WTC11 (cell line): ENCODE data around the gene IFT52. TPM values are rescaled to one million over a fixed set of nuclear protein-coding genes. Genes with fewer than 3 reads are reported as not detected.

Experiments
- ATAC-seq: fragments of 200-7000 bp; cut with Tn5 transposase; 2 replicates; pipeline ENCODE4 v1.10.0; 2021; ENCODE audit warnings: mild to moderate bottlenecking, moderate library complexity
- CTCF ChIA-PET: fragments of 300-600 bp; sonication (Branson Sonifier 250); formaldehyde crosslinking; loops from one replicate; lab custom pipeline; 2021; ENCODE audit warnings: antibody characterized with exemption; lab: Charles Lee
- POLR2A ChIA-PET: fragments of 350-600 bp; sonication (Branson Sonifier 250); formaldehyde crosslinking; loops from one replicate; lab custom pipeline; 2021; ENCODE audit warnings: antibody characterized with exemption; lab: Charles Lee
- DNase-seq: peaks from one replicate; pipeline ENCODE4 v3.0.0; 2021; ENCODE audit warnings: low spot score
- H3K27ac Mint-ChIP-seq: 2 replicates; pipeline ENCODE4 v1.8.0; 2021; ENCODE audit warnings: mixed read lengths
- H3K27me3 Mint-ChIP-seq: 2 replicates; pipeline ENCODE4 v1.8.0; 2021; ENCODE audit warnings: low read depth, mild to moderate bottlenecking, moderate library complexity, mixed read lengths
- H3K36me3 Mint-ChIP-seq: 2 replicates; pipeline ENCODE4 v1.8.0; 2021; ENCODE audit warnings: mixed read lengths
- H3K4me1 Mint-ChIP-seq: 2 replicates; pipeline ENCODE4 v1.8.0; 2022; ENCODE audit warnings: mixed read lengths
- H3K4me3 Mint-ChIP-seq: 2 replicates; pipeline ENCODE4 v1.8.0; 2021; ENCODE audit warnings: mild to moderate bottlenecking, moderate library complexity, mixed read lengths
- H3K9me3 Mint-ChIP-seq: 2 replicates; pipeline ENCODE4 v1.8.0; 2021; ENCODE audit warnings: mixed read lengths
- ARID4B ChIP-seq: sonication (generic); formaldehyde crosslinking; IDR thresholded peaks from 2 replicates; pipeline ENCODE4 v1.8.0; 2023; ENCODE audit warnings: missing genetic modification reagents, mild to moderate bottlenecking, borderline replicate concordance
- ATF1 ChIP-seq: sonication (generic); formaldehyde crosslinking; IDR thresholded peaks from 2 replicates; pipeline ENCODE4 v1.8.1; 2023; ENCODE audit warnings: mild to moderate bottlenecking, moderate library complexity, missing genetic modification reagents
- ERG ChIP-seq: fragments of 250-450 bp; sonication (Bioruptor Pico); IDR thresholded peaks from 2 replicates; pipeline ENCODE4 v1.8.0; 2021; ENCODE audit warnings: mild to moderate bottlenecking
- GABPB1 ChIP-seq: sonication (generic); formaldehyde crosslinking; IDR thresholded peaks from 2 replicates; pipeline ENCODE4 v1.8.1; 2023; ENCODE audit warnings: mild to moderate bottlenecking, missing genetic modification reagents
- JAZF1 ChIP-seq: fragments of 250-450 bp; sonication (Bioruptor Pico); IDR thresholded peaks from 2 replicates; pipeline ENCODE4 v1.9.0; 2021; ENCODE audit warnings: moderate library complexity, mild to moderate bottlenecking, inconsistent platforms
- MXD4 ChIP-seq: fragments of 250-450 bp; sonication (Bioruptor Pico); IDR thresholded peaks from 2 replicates; pipeline ENCODE4 v1.8.0; 2021; ENCODE audit warnings: mild to moderate bottlenecking, moderate library complexity, borderline replicate concordance
- NR3C1 ChIP-seq: sonication (generic); formaldehyde crosslinking; conservative IDR thresholded peaks from 2 replicates; pipeline ENCODE4 v1.8.1; 2023; ENCODE audit warnings: low read depth, mild to moderate bottlenecking, missing genetic modification reagents
- OVOL2 ChIP-seq: fragments of 250-450 bp; sonication (Bioruptor Pico); IDR thresholded peaks from 2 replicates; pipeline ENCODE4 v1.9.0; 2021; ENCODE audit warnings: mild to moderate bottlenecking, borderline replicate concordance
- PRRX2 ChIP-seq: fragments of 250-450 bp; sonication (Bioruptor Pico); IDR thresholded peaks from 2 replicates; pipeline ENCODE4 v1.8.0; 2021; ENCODE audit warnings: mild to moderate bottlenecking
- SOX15 ChIP-seq: fragments of 250-450 bp; sonication (Bioruptor Pico); IDR thresholded peaks from 2 replicates; pipeline ENCODE4 v1.9.0; 2021; ENCODE audit warnings: mild to moderate bottlenecking
- TEAD1 ChIP-seq: sonication (generic); formaldehyde crosslinking; IDR thresholded peaks from 2 replicates; pipeline ENCODE4 v1.8.0; 2022; ENCODE audit warnings: mild to moderate bottlenecking, missing genetic modification reagents
- ZNF317 ChIP-seq: sonication (generic); formaldehyde crosslinking; IDR thresholded peaks from 2 replicates; pipeline ENCODE4 v1.8.1; 2023; ENCODE audit warnings: low read depth, mild to moderate bottlenecking, moderate library complexity, missing genetic modification reagents, borderline replicate concordance
- ZNF416 ChIP-seq: fragments of 250-450 bp; sonication (Bioruptor Pico); IDR thresholded peaks from 2 replicates; pipeline ENCODE4 v1.9.0; 2021; ENCODE audit warnings: mild to moderate bottlenecking, inconsistent platforms
- total RNA-seq: library from RNA; stranded (reverse); gene quantifications from 3 replicates; pipeline ENCODE4 v1.2.3, GENCODE V29; 2021
- TF ChIP-seq, protein P1 (sequence below): sonication (generic); formaldehyde crosslinking; IDR thresholded peaks from 2 replicates; pipeline ENCODE4 v1.8.0; 2023; ENCODE audit warnings: missing genetic modification reagents

Gene IFT52
- total RNA-seq, 1 experiment from 2014 or later = 27.5 TPM

DNA sequence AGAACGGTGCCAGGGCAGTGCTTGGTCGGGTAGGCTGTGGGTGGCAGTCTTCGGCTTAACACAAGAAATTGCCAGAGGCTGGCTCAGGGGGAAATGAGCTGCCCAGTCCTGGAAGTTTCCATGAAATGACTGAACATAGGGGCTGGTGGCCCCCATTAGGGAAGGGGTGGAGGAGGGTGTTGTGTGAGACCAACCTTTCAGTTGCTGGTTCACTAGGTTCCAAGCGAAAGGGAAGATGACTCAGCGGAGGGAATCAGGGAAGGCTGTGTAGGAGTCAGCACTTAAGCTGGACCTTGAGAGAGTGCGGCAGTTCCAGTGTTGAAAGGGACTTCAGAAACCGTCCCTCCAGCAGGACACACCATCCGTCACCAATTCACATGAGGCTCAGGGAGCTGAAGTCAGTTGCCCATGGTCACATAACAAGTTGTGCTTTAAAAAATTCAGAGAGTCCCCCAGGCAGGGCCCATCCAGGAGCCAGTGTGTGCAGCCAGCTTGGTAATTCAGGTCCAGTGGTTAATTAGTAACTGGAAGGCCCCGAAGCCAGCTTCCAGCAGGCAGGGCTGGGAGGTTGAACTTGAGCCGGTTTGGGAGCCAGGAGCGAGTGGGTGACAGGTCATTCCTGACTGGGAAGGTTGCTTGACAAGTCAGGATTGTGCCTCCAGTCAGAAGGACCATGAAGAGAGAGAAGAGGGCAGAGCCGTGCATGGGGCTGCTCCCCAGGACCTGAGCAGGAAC, 32.2 kb upstream of the IFT52 start, which contains the start of gene SGK2:
SGK2 (plus strand) TSS at position 616 of the 735 bp plus-strand sequence. CDS start 7,469 bp downstream, outside the sequence.
- H3K27ac Mint-ChIP-seq = peak within 1 kb of the TSS; percentile 61
- ChIA-PET POLR2A (no interaction called here), CTCF (interaction anchor here (1.0 to 2.2 kb wide), 3 partner anchors 20 to 28 kb away, joined by 3 to 8 read pairs (median 5); no protein-coding TSS in a partner anchor)
- no peaks in the 10 kb centered on the region for H3K27me3 Mint-ChIP-seq
- no peaks in the 10 kb centered on the region for H3K9me3 Mint-ChIP-seq
- DNase-seq (no peak), ATAC-seq (no peak)
- TF ChIP-seq, protein P1, sequence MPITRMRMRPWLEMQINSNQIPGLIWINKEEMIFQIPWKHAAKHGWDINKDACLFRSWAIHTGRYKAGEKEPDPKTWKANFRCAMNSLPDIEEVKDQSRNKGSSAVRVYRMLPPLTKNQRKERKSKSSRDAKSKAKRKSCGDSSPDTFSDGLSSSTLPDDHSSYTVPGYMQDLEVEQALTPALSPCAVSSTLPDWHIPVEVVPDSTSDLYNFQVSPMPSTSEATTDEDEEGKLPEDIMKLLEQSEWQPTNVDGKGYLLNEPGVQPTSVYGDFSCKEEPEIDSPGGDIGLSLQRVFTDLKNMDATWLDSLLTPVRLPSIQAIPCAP (CRISPR knock-in tag) = no peak
- TF ChIP-seq GABPB1 = 0 out of 2 replicates have a peak, but pooled peaks have one; percentile 30
- TF ChIP-seq ZNF317 = no peak
- H3K4me3 Mint-ChIP-seq = no peak within 1 kb of the TSS
- H3K4me1 Mint-ChIP-seq = peaks cover 3% of the 10 kb centered on the region
- H3K36me3 Mint-ChIP-seq = no peaks in the 10 kb centered on the region

GRCh38 chr20:43559147-43559987, 31.4 kb upstream of the IFT52 start:
- Mint-ChIP-seq H3K36me3 (no peaks in the 10 kb centered on the region), H3K9me3 (no peaks in the 10 kb centered on the region), H3K4me3 (no peak overlapping the region), H3K27ac (peak overlapping the region; percentile 22), H3K4me1 (peaks cover 3% of the 10 kb centered on the region), H3K27me3 (no peaks in the 10 kb centered on the region)
- no peak for DNase-seq
- ATAC-seq = no peak
- TF ChIP-seq NR3C1 (CRISPR knock-in tag) = no peak
- no peak for TF ChIP-seq ATF1
- TF ChIP-seq SOX15 (CRISPR knock-in tag) = no peak
- TF ChIP-seq, protein P1 (CRISPR knock-in tag) = no peak
- TF ChIP-seq PRRX2 (CRISPR knock-in tag) = no peak
- POLR2A ChIA-PET = no interaction called here
- CTCF ChIA-PET = interaction anchor here (1.0 to 2.2 kb wide), 2 partner anchors 21 to 29 kb away, joined by 3 to 8 read pairs; no protein-coding TSS in a partner anchor

- ChIA-PET CTCF (interaction anchor here (0.7 kb wide), 1 partner anchor 219 kb away, joined by 6 read pairs; no protein-coding TSS in a partner anchor), POLR2A (no interaction called here)
- Mint-ChIP-seq H3K27me3 (no peaks in the 10 kb centered on the region), H3K27ac (no peak overlapping the region), H3K9me3 (no peaks in the 10 kb centered on the region), H3K36me3 (no peaks in the 10 kb centered on the region)
- ATAC-seq (no peak), DNase-seq (no peak)
- TF ChIP-seq JAZF1 (no peak), ARID4B (CRISPR knock-in tag) (no peak)
- TF ChIP-seq, all 79 proteins: peak for 0
- peaks cover 3% of the 10 kb centered on the region for H3K4me1 Mint-ChIP-seq
- H3K4me3 Mint-ChIP-seq = no peak overlapping the region
These were observed 29.8 kb upstream of the IFT52 start for GRCh38 chr20:43560974-43561373.

- ChIA-PET CTCF (interaction anchor here (0.6 kb wide), 1 partner anchor 503 kb away, joined by 3 read pairs; no protein-coding TSS in a partner anchor), POLR2A (no interaction called here)
- Mint-ChIP-seq H3K4me1 (no peaks in the 10 kb centered on the region), H3K36me3 (no peaks in the 10 kb centered on the region), H3K9me3 (no peaks in the 10 kb centered on the region), H3K27ac (no peak overlapping the region), H3K4me3 (no peak overlapping the region), H3K27me3 (no peaks in the 10 kb centered on the region)
- ATAC-seq (no peak), DNase-seq (no peak)
- TF ChIP-seq OVOL2 (no peak), ARID4B (CRISPR knock-in tag) (no peak), MXD4 (CRISPR knock-in tag) (no peak), ERG (CRISPR knock-in tag) (no peak), TEAD1 (CRISPR knock-in tag) (no peak), ZNF416 (CRISPR knock-in tag) (no peak)
These were observed 27.3 kb upstream of the IFT52 start for GRCh38 chr20:43563429-43563828.
